HL-60 (cell line): ENCODE measurements around the gene WFIKKN2.

ENCODE experiments used
- DNase-seq, 2 experiments: peaks; one replicate each; pipeline ENCODE4 v3.0.0-alpha.2; 2010 to 2020; ENCODE audit warnings: low read depth in 1 of 2, low spot score in 1 of 2
- H3K27ac ChIP-seq: fragments of 250-450 bp; sonication (Bioruptor Pico); replicated peaks from 2 replicates; pipeline ENCODE4 v1.5.1; 2020; ENCODE audit warnings: mild to moderate bottlenecking, moderate library complexity
- H3K27me3 ChIP-seq: fragments of 250-450 bp; sonication (Bioruptor Pico); 2 replicates; pipeline ENCODE4 v1.5.1; 2021; ENCODE audit warnings: mild to moderate bottlenecking, moderate library complexity; ENCODE audit not compliant: insufficient read depth, poor library complexity, severe bottlenecking
- H3K4me3 ChIP-seq: replicated peaks from 2 replicates; pipeline ENCODE4 v1.5.1; 2011; ENCODE audit warnings: mild to moderate bottlenecking, control low read depth, low read length; ENCODE audit not compliant: insufficient read depth
- GABPA ChIP-seq: IDR thresholded peaks from 2 replicates; pipeline ENCODE4 v1.6.1; 2012; ENCODE audit warnings: low read depth
- POLR2AphosphoS5 ChIP-seq: IDR thresholded peaks from 2 replicates; pipeline ENCODE4 v1.6.1; 2012; ENCODE audit warnings: low read depth
- SPI1 ChIP-seq: IDR thresholded peaks from 2 replicates; pipeline ENCODE4 v1.6.1; 2012; ENCODE audit warnings: low read depth, mild to moderate bottlenecking, borderline replicate concordance
- TF ChIP-seq, protein P1 (sequence below): IDR thresholded peaks from 2 replicates; pipeline ENCODE4 v1.6.1; 2012; ENCODE audit warnings: low read depth; ENCODE audit not compliant: insufficient replicate concordance
- TF ChIP-seq, protein P2 (sequence below): IDR thresholded peaks from one replicate; pipeline ENCODE4 v1.5.1; 2011; ENCODE audit warnings: low read length, control low read depth, inconsistent platforms; ENCODE audit not compliant: insufficient read depth

The WFIKKN2 gene

DNA sequence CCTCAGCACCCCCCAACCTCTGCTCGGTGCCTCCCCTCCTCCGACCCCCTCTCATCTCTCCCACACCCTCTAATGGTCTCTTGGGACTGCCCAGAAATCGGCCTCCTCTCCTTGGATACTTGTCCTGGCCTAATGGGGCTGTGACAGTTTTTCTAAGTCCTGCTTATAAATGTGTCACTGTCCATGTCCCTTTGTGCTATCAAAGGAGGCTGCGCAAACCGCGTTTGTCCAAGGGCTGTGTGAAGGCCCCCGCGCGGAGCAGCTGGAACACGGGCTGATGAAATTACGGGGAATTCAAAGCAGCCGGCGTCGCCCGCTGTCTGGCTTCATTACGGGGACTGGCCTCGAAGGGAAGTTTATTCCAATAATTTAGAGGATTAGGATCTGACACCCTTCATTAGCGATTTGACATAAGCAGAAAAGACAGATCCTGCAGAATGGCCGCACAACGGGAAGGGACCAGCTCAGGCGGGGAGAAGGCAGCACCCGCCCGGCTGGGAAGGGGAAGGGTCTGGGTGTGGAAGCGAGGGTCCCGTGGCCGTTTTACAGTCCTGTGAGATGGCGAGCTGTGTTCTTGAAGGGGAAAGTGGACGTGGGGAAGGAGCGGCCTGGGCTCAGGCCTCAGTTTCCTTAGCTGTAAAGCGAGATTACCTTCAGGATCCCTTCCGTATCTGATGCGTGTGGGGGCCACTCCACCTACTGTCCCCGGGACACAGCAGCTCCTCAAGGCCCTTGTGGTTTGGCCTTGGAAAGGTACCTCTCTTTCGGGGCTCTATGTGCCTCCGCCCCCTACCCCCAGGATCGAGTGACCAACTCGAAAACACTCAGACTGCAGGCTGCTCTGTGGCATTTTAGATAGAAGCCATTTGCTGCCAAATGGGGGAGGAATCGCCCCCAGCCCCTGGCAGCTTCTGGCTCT is 1.6 kb upstream of the WFIKKN2 start:
- DNase-seq: no peak
- TF ChIP-seq, protein P1, sequence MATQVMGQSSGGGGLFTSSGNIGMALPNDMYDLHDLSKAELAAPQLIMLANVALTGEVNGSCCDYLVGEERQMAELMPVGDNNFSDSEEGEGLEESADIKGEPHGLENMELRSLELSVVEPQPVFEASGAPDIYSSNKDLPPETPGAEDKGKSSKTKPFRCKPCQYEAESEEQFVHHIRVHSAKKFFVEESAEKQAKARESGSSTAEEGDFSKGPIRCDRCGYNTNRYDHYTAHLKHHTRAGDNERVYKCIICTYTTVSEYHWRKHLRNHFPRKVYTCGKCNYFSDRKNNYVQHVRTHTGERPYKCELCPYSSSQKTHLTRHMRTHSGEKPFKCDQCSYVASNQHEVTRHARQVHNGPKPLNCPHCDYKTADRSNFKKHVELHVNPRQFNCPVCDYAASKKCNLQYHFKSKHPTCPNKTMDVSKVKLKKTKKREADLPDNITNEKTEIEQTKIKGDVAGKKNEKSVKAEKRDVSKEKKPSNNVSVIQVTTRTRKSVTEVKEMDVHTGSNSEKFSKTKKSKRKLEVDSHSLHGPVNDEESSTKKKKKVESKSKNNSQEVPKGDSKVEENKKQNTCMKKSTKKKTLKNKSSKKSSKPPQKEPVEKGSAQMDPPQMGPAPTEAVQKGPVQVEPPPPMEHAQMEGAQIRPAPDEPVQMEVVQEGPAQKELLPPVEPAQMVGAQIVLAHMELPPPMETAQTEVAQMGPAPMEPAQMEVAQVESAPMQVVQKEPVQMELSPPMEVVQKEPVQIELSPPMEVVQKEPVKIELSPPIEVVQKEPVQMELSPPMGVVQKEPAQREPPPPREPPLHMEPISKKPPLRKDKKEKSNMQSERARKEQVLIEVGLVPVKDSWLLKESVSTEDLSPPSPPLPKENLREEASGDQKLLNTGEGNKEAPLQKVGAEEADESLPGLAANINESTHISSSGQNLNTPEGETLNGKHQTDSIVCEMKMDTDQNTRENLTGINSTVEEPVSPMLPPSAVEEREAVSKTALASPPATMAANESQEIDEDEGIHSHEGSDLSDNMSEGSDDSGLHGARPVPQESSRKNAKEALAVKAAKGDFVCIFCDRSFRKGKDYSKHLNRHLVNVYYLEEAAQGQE: no peak
- no peak for TF ChIP-seq POLR2AphosphoS5
- no peak for TF ChIP-seq SPI1
- TF ChIP-seq, protein P2, sequence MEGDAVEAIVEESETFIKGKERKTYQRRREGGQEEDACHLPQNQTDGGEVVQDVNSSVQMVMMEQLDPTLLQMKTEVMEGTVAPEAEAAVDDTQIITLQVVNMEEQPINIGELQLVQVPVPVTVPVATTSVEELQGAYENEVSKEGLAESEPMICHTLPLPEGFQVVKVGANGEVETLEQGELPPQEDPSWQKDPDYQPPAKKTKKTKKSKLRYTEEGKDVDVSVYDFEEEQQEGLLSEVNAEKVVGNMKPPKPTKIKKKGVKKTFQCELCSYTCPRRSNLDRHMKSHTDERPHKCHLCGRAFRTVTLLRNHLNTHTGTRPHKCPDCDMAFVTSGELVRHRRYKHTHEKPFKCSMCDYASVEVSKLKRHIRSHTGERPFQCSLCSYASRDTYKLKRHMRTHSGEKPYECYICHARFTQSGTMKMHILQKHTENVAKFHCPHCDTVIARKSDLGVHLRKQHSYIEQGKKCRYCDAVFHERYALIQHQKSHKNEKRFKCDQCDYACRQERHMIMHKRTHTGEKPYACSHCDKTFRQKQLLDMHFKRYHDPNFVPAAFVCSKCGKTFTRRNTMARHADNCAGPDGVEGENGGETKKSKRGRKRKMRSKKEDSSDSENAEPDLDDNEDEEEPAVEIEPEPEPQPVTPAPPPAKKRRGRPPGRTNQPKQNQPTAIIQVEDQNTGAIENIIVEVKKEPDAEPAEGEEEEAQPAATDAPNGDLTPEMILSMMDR: no peak
- no peak for TF ChIP-seq GABPA
- Histone ChIP-seq H3K27ac (no peak overlapping the region), H3K27me3 (no peaks in the 10 kb centered on the region), H3K4me3 (no peak overlapping the region)

DNA sequence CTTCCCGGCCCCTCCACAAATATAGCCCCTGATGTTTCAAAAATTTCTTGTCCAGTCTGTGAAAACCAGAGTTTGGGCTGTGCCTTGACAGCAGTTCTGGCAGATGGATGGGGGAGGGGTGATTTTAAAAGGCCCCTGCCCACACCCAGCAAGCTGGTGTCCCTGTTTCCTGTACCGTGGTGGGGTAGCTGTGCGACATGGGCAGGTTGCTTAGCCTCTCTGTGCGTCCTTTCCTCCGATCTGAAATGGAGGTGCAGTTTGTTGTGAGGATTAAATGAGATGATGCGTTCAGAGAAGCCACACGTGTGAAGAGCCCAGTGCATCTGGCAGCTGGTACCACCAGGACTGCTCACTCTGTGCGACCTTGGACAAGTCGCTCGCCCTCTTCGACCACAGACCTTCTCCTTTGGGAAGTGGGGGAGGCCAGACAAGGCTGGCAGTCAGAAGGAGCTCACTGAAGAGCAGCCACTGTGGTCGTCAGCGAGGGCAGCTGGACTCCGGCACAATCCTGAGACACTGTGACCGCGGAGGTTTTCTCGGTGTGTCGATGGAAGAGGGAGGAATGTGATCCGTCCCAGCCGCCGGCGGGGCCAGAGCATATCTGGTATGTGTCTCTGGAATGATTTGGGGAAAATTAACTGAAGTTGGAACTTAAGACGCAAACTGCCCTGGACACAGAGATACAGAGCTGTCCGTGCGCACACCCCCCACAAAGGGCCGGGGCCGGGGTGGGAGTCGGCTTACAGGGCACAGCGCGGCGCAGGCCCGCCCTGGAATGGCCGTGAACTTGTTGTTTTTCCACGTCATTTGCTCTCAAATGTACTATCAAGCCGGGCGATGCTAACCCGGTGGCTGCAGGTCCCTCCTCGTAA is 721 bp upstream of the WFIKKN2 start:
- TF ChIP-seq, protein P1: no peak
- TF ChIP-seq SPI1 (no peak), POLR2AphosphoS5 (no peak), GABPA (no peak)
- TF ChIP-seq, protein P2: no peak
- H3K4me3 ChIP-seq: no peak overlapping the region
- no peak for DNase-seq
- no peak overlapping the region for H3K27ac ChIP-seq
- H3K27me3 ChIP-seq: no peaks in the 10 kb centered on the region

DNA sequence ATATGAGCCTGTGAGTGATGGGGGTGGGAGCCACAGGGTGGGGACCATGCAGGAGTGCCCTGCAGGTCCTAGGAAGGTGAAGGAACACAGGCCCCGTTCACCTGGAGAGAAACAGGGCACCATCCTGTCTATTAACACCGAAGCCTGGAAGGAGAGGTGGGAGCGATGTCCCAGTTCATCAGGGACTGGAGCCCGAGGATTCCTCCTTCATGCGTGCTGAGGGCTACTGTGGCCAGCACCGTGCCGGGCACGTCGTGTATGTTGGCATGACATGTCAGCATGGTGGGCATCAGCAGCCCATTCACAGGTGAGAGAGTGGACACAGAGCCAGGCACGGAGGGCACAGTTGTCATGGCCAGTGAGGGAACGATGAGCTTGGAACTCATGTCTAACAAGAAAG is 1.4 kb downstream of the WFIKKN2 start:
- DNase-seq: no peak
- H3K27ac ChIP-seq: no peak overlapping the region
- TF ChIP-seq GABPA (no peak), POLR2AphosphoS5 (no peak)
- TF ChIP-seq, protein P2: no peak
- TF ChIP-seq, protein P1: no peak

More for the DNA sequence above, 1.4 kb downstream of the WFIKKN2 start:
- Histone ChIP-seq H3K4me3 (no peak overlapping the region), H3K27me3 (no peaks in the 10 kb centered on the region)
